ENCODE results near the gene PDXDC1. TPM values are rescaled to one million over a fixed set of nuclear protein-coding genes. Genes with fewer than 3 reads are reported as not detected.
"Not testable (repeated sequence)": the region's sequence is repeated elsewhere in the genome, so short reads cannot be mapped to it uniquely, and the experiment has no call there.

The PDXDC1 gene
- total RNA-seq, 1 experiment from 2014 or later, result 62.6 TPM

DNA sequence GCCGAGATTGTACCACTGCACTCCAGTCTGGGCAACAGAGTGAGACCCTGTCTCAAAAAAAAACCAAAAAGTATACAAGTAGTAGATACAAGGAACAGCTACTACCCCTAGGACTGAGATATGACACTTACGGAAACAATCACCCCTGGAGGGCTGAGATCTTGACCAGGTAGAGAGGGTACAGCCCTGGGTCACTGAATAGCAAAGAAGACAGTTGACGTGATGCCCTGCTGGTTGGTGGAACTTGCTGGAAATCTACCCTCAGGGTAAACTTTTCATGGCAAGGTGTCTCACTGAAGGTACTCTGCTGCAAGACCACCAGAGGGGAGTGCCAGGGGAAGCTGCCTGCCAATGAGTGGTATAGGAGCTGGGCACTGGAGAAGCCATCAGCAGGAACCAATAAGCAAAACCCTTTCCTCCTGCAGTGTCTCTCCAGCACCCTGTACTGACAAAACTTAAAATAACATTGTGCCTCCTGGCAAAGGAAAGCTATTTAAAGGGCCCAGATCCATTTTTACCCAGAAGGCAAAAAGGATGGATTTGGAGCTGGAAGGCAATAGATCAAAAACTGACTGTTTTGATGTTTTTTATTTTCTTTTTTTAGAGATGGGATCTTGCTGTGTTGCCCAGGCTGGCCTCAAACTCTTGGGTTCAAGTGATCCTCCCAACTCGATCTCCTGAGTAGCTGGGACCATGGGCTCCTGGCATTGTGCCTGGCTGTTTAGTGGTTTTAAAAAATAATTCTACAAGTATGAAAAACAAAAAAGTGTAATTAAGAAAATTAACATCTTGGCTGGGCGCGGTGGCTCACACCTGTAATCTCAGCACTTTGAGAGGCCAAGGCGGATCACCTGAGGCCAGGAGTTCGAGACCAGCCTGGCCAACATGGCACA, 11.3 kb upstream of the PDXDC1 start:
- Histone ChIP-seq H3K9me2 (replicated peaks; ENCODE audit: low read length) (no peaks in the 10 kb centered on the region), H3K9ac (ENCODE audit: low read length) (no peak overlapping the region), H3K27ac (ENCODE audit: low read length) (no peak overlapping the region), H3F3A (ENCODE audit: low read length, unreplicated experiment) (no peaks in the 10 kb centered on the region), H4K20me1 (ENCODE audit: low read length) (no peaks in the 10 kb centered on the region), H3K4me1 (ENCODE audit: insufficient read depth, low read length) (no peaks in the 10 kb centered on the region), H3K4me2 (ENCODE audit: low read length) (no peak overlapping the region), H2AFZ (ENCODE audit: low read length) (no peak overlapping the region), H3K27me3 (ENCODE audit: low read length) (peaks cover 11% of the 10 kb centered on the region; the same call in 1 of the 2 replicates), H3K4me3 (ENCODE audit: low read length) (no peak overlapping the region), H3K36me3 (ENCODE audit: low read depth, low read length) (no peaks in the 10 kb centered on the region), H3K9me3 (ENCODE audit: low read length) (no peaks in the 10 kb centered on the region), H3K79me2 (ENCODE audit: low read length) (no peaks in the 10 kb centered on the region)
- ATAC-seq (no peak), DNase-seq (no peak)
- POLR2A ChIA-PET (ENCODE audit: unreplicated experiment), result no interaction called here
- TF ChIP-seq, protein P1, sequence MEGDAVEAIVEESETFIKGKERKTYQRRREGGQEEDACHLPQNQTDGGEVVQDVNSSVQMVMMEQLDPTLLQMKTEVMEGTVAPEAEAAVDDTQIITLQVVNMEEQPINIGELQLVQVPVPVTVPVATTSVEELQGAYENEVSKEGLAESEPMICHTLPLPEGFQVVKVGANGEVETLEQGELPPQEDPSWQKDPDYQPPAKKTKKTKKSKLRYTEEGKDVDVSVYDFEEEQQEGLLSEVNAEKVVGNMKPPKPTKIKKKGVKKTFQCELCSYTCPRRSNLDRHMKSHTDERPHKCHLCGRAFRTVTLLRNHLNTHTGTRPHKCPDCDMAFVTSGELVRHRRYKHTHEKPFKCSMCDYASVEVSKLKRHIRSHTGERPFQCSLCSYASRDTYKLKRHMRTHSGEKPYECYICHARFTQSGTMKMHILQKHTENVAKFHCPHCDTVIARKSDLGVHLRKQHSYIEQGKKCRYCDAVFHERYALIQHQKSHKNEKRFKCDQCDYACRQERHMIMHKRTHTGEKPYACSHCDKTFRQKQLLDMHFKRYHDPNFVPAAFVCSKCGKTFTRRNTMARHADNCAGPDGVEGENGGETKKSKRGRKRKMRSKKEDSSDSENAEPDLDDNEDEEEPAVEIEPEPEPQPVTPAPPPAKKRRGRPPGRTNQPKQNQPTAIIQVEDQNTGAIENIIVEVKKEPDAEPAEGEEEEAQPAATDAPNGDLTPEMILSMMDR (conservative IDR thresholded peaks at IDR 0.05; ENCODE audit: low read depth, low read length), result no peak
- TF ChIP-seq EZH2phosphoT487 (IDR thresholded peaks at IDR 0.05; ENCODE audit: borderline replicate concordance, low read length), result no peak
- no peak for TF ChIP-seq EZH2 (IDR thresholded peaks at IDR 0.05; ENCODE audit: low read length, unreplicated experiment)
- intact Hi-C loops (cut with micrococcal nuclease), result no loop called here
- CTCF ChIA-PET, result interaction anchor here (0.6 kb wide), 1 partner anchor 583 kb away, joined by 3 read pairs; no protein-coding TSS in a partner anchor
- no TSS peak for BruUV-seq (replicated peaks)

DNA sequence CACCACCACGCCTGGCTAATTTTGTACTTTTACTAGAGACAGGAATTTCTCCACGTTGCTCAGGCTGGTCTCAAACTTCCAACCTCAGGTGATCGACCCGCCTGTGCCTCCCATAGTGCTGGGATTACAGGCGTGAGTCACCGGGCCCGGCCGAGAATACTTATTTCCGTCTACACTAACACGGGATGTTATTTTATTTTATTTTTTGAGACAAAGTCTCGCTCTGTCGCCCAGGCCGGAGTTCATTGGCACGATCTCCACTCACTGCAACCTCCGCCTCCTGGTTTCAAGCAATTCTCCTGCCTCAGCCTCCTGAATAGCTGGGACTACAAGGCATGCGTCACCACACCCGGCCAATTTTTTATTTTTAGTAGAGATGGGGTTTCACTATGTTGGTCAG, 9.5 kb upstream of the PDXDC1 start:
- no peak for ATAC-seq
- no peaks in the 10 kb centered on the region for H3F3A ChIP-seq (ENCODE audit: low read length, unreplicated experiment)
- ChIA-PET CTCF (no interaction called here), POLR2A (ENCODE audit: unreplicated experiment) (no interaction called here)
- H3K9me3 ChIP-seq (ENCODE audit: low read length), result no peaks in the 10 kb centered on the region
- no peak overlapping the region for H3K4me2 ChIP-seq (ENCODE audit: low read length)
- H3K27ac ChIP-seq (ENCODE audit: low read length), result no peak overlapping the region
- BruUV-seq (replicated peaks), result no TSS peak
- no peak for DNase-seq
- intact Hi-C loops (cut with micrococcal nuclease), result no loop called here
- no peaks in the 10 kb centered on the region for H3K79me2 ChIP-seq (ENCODE audit: low read length)
- no peaks in the 10 kb centered on the region for H3K36me3 ChIP-seq (ENCODE audit: low read depth, low read length)
- H3K9ac ChIP-seq (ENCODE audit: low read length), result no peak overlapping the region
- TF ChIP-seq EZH2 (IDR thresholded peaks at IDR 0.05; ENCODE audit: low read length, unreplicated experiment) (no peak), EZH2phosphoT487 (IDR thresholded peaks at IDR 0.05; ENCODE audit: borderline replicate concordance, low read length) (no peak)
- H4K20me1 ChIP-seq (ENCODE audit: low read length), result no peaks in the 10 kb centered on the region
- peaks cover 11% of the 10 kb centered on the region; the same call in 1 of the 2 replicates for H3K27me3 ChIP-seq (ENCODE audit: low read length)
- no peak overlapping the region for H2AFZ ChIP-seq (ENCODE audit: low read length)
- H3K9me2 ChIP-seq (replicated peaks; ENCODE audit: low read length), result no peaks in the 10 kb centered on the region
- H3K4me3 ChIP-seq (ENCODE audit: low read length), result no peak overlapping the region
- H3K4me1 ChIP-seq (ENCODE audit: insufficient read depth, low read length), result no peaks in the 10 kb centered on the region

DNA sequence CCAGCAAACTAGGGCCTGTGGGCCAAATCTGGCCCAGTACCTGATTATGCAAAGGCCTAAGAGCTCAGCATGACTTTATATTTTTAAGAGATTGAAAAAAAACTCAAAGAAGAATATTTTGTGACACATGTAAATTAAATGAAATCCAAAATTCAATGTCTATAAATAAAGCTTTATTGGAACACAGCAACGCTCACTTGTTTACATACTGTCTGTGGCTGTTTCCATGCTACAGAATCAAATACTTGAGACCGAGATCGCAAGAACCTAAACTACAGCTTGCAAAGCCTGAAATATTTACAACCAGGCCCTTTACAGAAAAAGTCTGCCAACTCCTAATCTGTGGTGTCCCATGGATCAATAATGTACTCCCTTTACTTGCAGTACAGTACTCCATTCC, 5.0 kb upstream of the PDXDC1 start:
- DNase-seq; ATAC-seq; BruUV-seq (replicated peaks); H3K4me1 ChIP-seq (ENCODE audit: insufficient read depth, low read length); H3K9ac ChIP-seq (ENCODE audit: low read length); H3K27ac ChIP-seq (ENCODE audit: low read length); H3K27me3 ChIP-seq (ENCODE audit: low read length); H3K36me3 ChIP-seq (ENCODE audit: low read depth, low read length); intact Hi-C loops (cut with micrococcal nuclease); H2AFZ ChIP-seq (ENCODE audit: low read length); H3K4me2 ChIP-seq (ENCODE audit: low read length); POLR2A ChIA-PET (ENCODE audit: unreplicated experiment); H4K20me1 ChIP-seq (ENCODE audit: low read length); H3K4me3 ChIP-seq (ENCODE audit: low read length); H3K9me3 ChIP-seq (ENCODE audit: low read length); H3K79me2 ChIP-seq (ENCODE audit: low read length); H3F3A ChIP-seq (ENCODE audit: low read length, unreplicated experiment); H3K9me2 ChIP-seq (replicated peaks; ENCODE audit: low read length); CTCF ChIA-PET: not testable (repeated sequence)

- intact Hi-C loops (cut with micrococcal nuclease); H3K4me3 ChIP-seq (ENCODE audit: low read length); H3K9me2 ChIP-seq (replicated peaks; ENCODE audit: low read length); H4K20me1 ChIP-seq (ENCODE audit: low read length); DNase-seq; H3K9ac ChIP-seq (ENCODE audit: low read length); H3K36me3 ChIP-seq (ENCODE audit: low read depth, low read length); H2AFZ ChIP-seq (ENCODE audit: low read length); H3K27me3 ChIP-seq (ENCODE audit: low read length); BruUV-seq (replicated peaks); H3K9me3 ChIP-seq (ENCODE audit: low read length); H3K4me1 ChIP-seq (ENCODE audit: insufficient read depth, low read length); ATAC-seq; POLR2A ChIA-PET (ENCODE audit: unreplicated experiment); H3K27ac ChIP-seq (ENCODE audit: low read length); H3K4me2 ChIP-seq (ENCODE audit: low read length); H3F3A ChIP-seq (ENCODE audit: low read length, unreplicated experiment); CTCF ChIA-PET: not testable (repeated sequence)
- H3K79me2 ChIP-seq (ENCODE audit: low read length), result peaks cover 18% of the 10 kb centered on the region
Measured at GRCh38 chr16:14971621-14972228, 3.1 kb upstream of the PDXDC1 start.

- BruUV-seq (replicated peaks), result TSS peak; percentile 91
Measured at GRCh38 chr16:14973785-14974322, 972 bp upstream of the PDXDC1 start.

More at GRCh38 chr16:14973785-14974322, 972 bp upstream of the PDXDC1 start:
- H3K36me3 ChIP-seq (ENCODE audit: low read depth, low read length); H4K20me1 ChIP-seq (ENCODE audit: low read length); H3K27me3 ChIP-seq (ENCODE audit: low read length); H3K9me3 ChIP-seq (ENCODE audit: low read length); H3K9me2 ChIP-seq (replicated peaks; ENCODE audit: low read length); CTCF ChIA-PET; intact Hi-C loops (cut with micrococcal nuclease); H3K27ac ChIP-seq (ENCODE audit: low read length); DNase-seq; ATAC-seq; H3K4me1 ChIP-seq (ENCODE audit: insufficient read depth, low read length); POLR2A ChIA-PET (ENCODE audit: unreplicated experiment); H3F3A ChIP-seq (ENCODE audit: low read length, unreplicated experiment): not testable (repeated sequence)
- H3K9ac ChIP-seq (ENCODE audit: low read length), result peak overlapping the region; percentile 93
- peak overlapping the region; percentile 87 for H3K4me2 ChIP-seq (ENCODE audit: low read length)
- peak overlapping the region; percentile 77 for H3K4me3 ChIP-seq (ENCODE audit: low read length)
- peak overlapping the region; percentile 89; the same call in 1 of the 2 replicates for H2AFZ ChIP-seq (ENCODE audit: low read length)
- H3K79me2 ChIP-seq (ENCODE audit: low read length), result peaks cover 36% of the 10 kb centered on the region
